ENCODE measurements around the gene CMTM1. TPM values are rescaled to one million over a fixed set of nuclear protein-coding genes. Genes with fewer than 3 reads are reported as not detected.

Gene CMTM1
- total RNA-seq, 1 donor from 2014 or later = 6.3 TPM

DNA sequence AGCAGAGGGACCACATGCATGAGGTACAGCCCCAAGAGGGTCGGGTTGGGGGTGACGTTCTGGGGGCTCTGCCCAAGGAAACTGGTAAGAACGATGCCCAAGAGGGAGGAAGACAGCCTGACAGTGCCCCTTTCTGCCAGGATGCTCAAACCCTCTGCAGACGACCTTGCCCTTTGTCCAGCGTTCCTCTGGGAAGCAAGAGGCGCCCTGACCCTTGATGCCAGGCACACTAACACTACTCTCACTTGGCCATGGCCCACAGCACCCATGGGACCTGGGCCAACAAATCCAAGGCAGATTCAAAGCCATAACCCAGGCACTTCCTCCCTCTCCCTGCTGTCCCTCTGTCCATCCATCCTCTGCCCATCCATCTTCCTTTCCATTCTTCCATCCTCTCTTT, 36.8 kb upstream of the CMTM1 start:
- no peak overlapping the region for H3K4me3 Mint-ChIP-seq (ENCODE audit: unreplicated experiment)
- DNase-seq (ENCODE audit: low spot score) = no peak
- no peaks in the 10 kb centered on the region for H3K9me3 Mint-ChIP-seq (ENCODE audit: low read depth)
- TF ChIP-seq, protein P1, sequence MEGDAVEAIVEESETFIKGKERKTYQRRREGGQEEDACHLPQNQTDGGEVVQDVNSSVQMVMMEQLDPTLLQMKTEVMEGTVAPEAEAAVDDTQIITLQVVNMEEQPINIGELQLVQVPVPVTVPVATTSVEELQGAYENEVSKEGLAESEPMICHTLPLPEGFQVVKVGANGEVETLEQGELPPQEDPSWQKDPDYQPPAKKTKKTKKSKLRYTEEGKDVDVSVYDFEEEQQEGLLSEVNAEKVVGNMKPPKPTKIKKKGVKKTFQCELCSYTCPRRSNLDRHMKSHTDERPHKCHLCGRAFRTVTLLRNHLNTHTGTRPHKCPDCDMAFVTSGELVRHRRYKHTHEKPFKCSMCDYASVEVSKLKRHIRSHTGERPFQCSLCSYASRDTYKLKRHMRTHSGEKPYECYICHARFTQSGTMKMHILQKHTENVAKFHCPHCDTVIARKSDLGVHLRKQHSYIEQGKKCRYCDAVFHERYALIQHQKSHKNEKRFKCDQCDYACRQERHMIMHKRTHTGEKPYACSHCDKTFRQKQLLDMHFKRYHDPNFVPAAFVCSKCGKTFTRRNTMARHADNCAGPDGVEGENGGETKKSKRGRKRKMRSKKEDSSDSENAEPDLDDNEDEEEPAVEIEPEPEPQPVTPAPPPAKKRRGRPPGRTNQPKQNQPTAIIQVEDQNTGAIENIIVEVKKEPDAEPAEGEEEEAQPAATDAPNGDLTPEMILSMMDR (IDR thresholded peaks at IDR 0.05) = no peak
- no peaks in the 10 kb centered on the region for H3K27me3 Mint-ChIP-seq (ENCODE audit: low read depth)
- peaks cover 5% of the 10 kb centered on the region for H3K4me1 Mint-ChIP-seq (ENCODE audit: low read depth)
- H3K36me3 Mint-ChIP-seq (ENCODE audit: low read depth) = peaks cover 32% of the 10 kb centered on the region
- H3K27ac Mint-ChIP-seq (ENCODE audit: unreplicated experiment) = no peak overlapping the region

DNA sequence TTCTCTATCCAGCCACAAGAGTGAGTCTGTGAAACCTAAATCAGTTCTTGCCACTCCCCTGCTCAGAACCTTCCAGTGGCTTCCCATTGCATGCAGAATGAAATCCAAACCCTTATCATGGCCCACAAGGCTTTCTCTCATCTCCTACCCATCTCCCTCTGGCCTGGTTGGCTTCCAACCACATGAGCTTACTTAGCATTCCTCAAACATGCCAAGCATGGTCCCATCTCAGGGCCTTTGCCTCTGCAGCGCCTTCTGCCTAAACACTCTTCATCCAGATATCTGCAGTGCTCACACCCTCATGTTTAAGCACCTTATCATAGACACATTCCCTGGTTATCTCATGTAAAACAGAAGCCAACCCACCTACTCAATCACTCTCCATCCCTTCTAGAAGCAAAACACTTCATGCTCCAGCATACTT, 31.9 kb upstream of the CMTM1 start:
- Mint-ChIP-seq H3K27ac (ENCODE audit: unreplicated experiment) (no peak overlapping the region), H3K4me1 (ENCODE audit: low read depth) (no peaks in the 10 kb centered on the region), H3K9me3 (ENCODE audit: low read depth) (no peaks in the 10 kb centered on the region), H3K4me3 (ENCODE audit: unreplicated experiment) (no peak overlapping the region), H3K27me3 (ENCODE audit: low read depth) (no peaks in the 10 kb centered on the region), H3K36me3 (ENCODE audit: low read depth) (peaks cover 38% of the 10 kb centered on the region)
- DNase-seq (ENCODE audit: low spot score) = no peak
- TF ChIP-seq, protein P1 (IDR thresholded peaks at IDR 0.05) = no peak

DNA sequence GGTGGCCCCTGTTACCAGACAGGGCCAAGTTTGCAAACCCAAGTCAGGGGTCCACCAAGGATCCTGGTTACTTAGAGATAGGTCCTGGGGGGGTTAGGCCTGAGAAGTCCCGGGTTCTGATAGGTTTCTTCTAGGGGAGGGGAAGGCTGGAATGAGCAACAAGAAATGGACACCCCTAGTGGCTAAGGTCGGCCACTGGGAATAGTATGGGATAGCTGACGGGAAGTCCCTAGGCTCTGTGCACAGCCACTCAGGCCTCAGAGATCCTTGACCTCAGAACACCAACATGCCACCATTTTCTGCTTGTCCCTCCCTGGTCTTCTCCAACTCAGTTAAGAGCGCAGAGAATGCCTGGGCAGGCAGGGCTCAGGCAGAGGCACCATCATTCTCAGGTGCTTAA, 29.7 kb upstream of the CMTM1 start:
- H3K36me3 Mint-ChIP-seq (ENCODE audit: low read depth) = peaks cover 27% of the 10 kb centered on the region
- DNase-seq (ENCODE audit: low spot score) = no peak
- TF ChIP-seq, protein P1 (IDR thresholded peaks at IDR 0.05) = no peak
- H3K4me1 Mint-ChIP-seq (ENCODE audit: low read depth) = peaks cover 4% of the 10 kb centered on the region
- H3K9me3 Mint-ChIP-seq (ENCODE audit: low read depth) = no peaks in the 10 kb centered on the region
- no peak overlapping the region for H3K27ac Mint-ChIP-seq (ENCODE audit: unreplicated experiment)
- no peaks in the 10 kb centered on the region for H3K27me3 Mint-ChIP-seq (ENCODE audit: low read depth)
- H3K4me3 Mint-ChIP-seq (ENCODE audit: unreplicated experiment) = no peak overlapping the region

DNA sequence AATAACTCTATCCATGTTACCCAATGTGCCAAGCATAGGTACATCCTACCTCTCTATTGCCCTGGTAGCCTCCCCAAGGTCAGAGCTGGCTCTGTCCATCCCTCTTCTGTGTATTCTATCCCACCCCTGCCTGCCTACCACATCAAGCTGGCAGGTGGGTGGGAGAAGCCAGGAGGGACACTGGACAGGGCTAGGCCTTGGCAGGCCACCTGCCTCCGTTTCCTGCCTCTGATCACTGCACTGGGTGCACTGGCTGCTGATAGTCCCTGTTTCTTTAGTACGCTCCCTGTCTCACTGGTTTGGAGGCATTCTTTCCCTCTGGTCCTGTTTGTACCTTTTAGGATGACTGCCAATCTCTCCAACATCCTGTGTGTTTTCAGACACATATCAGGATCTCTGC, 29.0 kb upstream of the CMTM1 start:
- DNase-seq (ENCODE audit: low spot score) = no peak
- TF ChIP-seq, protein P1 (IDR thresholded peaks at IDR 0.05) = no peak
- peaks cover 28% of the 10 kb centered on the region for H3K36me3 Mint-ChIP-seq (ENCODE audit: low read depth)
- H3K27ac Mint-ChIP-seq (ENCODE audit: unreplicated experiment) = no peak overlapping the region
- H3K27me3 Mint-ChIP-seq (ENCODE audit: low read depth) = no peaks in the 10 kb centered on the region
- no peaks in the 10 kb centered on the region for H3K9me3 Mint-ChIP-seq (ENCODE audit: low read depth)
- no peak overlapping the region for H3K4me3 Mint-ChIP-seq (ENCODE audit: unreplicated experiment)
- peaks cover 4% of the 10 kb centered on the region for H3K4me1 Mint-ChIP-seq (ENCODE audit: low read depth)

DNA sequence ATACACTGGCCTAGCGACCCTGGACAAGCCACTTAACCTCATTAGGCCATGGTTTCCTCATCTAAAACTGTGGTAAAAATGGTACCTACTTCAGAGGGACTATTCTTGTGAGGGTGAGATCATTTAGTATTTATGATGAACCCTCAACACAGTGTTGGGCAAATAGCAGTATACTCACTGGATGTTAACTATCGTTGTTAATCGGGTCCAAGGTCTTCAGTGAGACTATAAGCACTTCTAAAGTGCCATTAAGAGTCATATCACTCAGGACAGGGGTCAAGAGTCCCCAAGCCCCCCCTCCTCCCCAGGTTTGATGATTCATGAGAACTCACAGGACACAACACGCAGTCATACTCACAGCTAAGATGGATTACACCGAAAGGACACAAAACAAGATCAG, 27.3 kb upstream of the CMTM1 start:
- peaks cover 27% of the 10 kb centered on the region for H3K36me3 Mint-ChIP-seq (ENCODE audit: low read depth)
- no peaks in the 10 kb centered on the region for H3K27me3 Mint-ChIP-seq (ENCODE audit: low read depth)
- TF ChIP-seq, protein P1 (IDR thresholded peaks at IDR 0.05) = no peak
- H3K4me1 Mint-ChIP-seq (ENCODE audit: low read depth) = peaks cover 4% of the 10 kb centered on the region
- H3K4me3 Mint-ChIP-seq (ENCODE audit: unreplicated experiment) = no peak overlapping the region
- H3K27ac Mint-ChIP-seq (ENCODE audit: unreplicated experiment) = no peak overlapping the region
- H3K9me3 Mint-ChIP-seq (ENCODE audit: low read depth) = no peaks in the 10 kb centered on the region
- DNase-seq (ENCODE audit: low spot score) = no peak
